GM12875 (cell line): Measurements from ENCODE around the gene GAL3ST3.
"Not testable (repeated sequence)": the region's sequence is repeated elsewhere in the genome, so short reads cannot be mapped to it uniquely, and the experiment has no call there.

Source experiments
- H3K4me3 ChIP-seq: one replicate; pipeline ENCODE4 v1.5.1; 2011; ENCODE audit warnings: low read depth, low read length, control low read depth
- TF ChIP-seq, protein P1 (sequence below): IDR thresholded peaks from 2 replicates; pipeline ENCODE4 v1.5.1; 2011; ENCODE audit warnings: low read depth, mild to moderate bottlenecking, control low read depth, inconsistent platforms, low read length, moderate library complexity, borderline replicate concordance; ENCODE audit not compliant: insufficient read depth

The GAL3ST3 gene

GRCh38 chr11:66011239-66011784 lies 37.6 kb downstream of the GAL3ST3 start:
- H3K4me3 ChIP-seq: no peak overlapping the region
- TF ChIP-seq, protein P1, sequence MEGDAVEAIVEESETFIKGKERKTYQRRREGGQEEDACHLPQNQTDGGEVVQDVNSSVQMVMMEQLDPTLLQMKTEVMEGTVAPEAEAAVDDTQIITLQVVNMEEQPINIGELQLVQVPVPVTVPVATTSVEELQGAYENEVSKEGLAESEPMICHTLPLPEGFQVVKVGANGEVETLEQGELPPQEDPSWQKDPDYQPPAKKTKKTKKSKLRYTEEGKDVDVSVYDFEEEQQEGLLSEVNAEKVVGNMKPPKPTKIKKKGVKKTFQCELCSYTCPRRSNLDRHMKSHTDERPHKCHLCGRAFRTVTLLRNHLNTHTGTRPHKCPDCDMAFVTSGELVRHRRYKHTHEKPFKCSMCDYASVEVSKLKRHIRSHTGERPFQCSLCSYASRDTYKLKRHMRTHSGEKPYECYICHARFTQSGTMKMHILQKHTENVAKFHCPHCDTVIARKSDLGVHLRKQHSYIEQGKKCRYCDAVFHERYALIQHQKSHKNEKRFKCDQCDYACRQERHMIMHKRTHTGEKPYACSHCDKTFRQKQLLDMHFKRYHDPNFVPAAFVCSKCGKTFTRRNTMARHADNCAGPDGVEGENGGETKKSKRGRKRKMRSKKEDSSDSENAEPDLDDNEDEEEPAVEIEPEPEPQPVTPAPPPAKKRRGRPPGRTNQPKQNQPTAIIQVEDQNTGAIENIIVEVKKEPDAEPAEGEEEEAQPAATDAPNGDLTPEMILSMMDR: no peak

DNA sequence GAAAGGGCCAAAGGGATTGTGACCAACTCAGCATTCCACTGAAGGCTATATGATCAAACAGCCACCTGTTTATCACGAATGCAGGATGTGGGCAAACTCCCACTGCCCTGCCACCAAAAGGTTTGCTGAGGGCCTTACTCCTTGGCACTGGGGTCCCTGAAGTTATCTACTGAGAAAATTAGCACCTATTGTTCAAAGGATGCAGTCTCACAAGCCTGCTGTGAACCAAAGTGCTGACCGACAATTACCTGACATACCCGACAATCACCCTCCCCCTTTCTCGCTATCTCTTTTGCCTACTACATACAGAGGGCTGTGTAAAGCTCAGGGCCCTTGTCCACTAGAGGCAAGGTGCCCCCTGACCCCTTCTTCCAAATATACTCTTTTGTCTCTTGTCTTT lies 38.9 kb downstream of the GAL3ST3 start:
- H3K4me3 ChIP-seq: not testable (repeated sequence)

GRCh38 chr11:66008468-66009101 lies 40.4 kb downstream of the GAL3ST3 start:
- no peak overlapping the region for H3K4me3 ChIP-seq
- TF ChIP-seq, protein P1: no peak

GRCh38 chr11:66008095-66008467 lies 40.9 kb downstream of the GAL3ST3 start:
- no peak overlapping the region for H3K4me3 ChIP-seq
- TF ChIP-seq, protein P1: no peak

GRCh38 chr11:66007201-66007634 lies 41.7 kb downstream of the GAL3ST3 start:
- no peak overlapping the region for H3K4me3 ChIP-seq
- TF ChIP-seq, protein P1: no peak

DNA sequence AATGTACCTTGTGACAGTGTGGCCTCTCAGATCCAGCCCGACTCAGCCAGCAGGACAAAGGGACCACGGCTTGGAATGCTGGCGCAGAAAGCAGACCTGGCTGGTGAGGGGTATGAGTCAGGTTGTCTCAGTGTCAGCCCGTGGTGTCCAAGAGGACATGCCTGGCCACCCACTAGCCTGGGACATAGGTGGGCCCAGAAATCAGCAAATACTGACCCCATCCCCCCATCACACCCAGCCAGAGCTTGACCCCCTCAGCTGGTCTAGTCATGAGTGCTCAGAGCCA lies 42.1 kb downstream of the GAL3ST3 start:
- H3K4me3 ChIP-seq: no peak overlapping the region
- TF ChIP-seq, protein P1: no peak

DNA sequence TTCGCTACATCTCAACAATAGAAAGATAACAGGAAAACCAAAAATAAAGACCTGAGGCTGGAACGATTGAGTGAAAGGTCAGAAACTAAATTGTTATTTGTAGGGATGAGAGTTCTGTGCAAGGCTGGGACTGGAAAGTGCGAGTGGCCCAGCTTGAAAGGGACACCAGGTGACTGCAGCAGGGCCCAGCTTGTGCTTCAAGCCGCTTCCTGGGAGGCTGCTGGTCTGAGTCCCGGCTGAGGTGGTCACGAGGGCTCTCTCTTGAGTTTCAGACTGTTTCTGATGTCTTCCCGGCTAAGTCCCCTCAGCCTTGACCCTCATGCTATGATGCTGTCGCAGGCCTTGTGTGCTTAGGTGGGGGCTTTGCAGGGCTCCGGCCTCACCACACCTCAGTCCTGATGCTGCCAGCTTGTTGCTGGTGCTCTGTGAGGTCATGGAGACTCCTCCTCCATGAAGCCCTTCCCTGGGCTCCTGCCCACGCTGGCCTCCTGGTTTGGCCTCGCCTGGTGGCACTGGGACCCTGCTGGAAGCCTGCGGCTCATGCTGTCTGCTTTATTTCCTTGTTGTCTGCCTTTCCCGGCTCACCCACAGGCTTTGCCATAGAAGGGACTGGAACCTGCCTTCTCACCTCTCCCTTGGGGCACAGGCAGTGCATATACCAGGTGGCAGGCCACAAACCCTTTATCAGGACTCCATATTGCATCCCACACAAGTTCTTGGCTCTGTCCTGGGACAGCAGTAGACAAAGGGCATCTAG lies 42.6 kb downstream of the GAL3ST3 start:
- TF ChIP-seq, protein P1: no peak
- H3K4me3 ChIP-seq: no peak overlapping the region
